ENCODE measurements around the gene PELI3.
A peak's percentile ranks its signal among the peaks of the same experiment; 100 is the strongest.
"Not testable (repeated sequence)": the region's sequence is repeated elsewhere in the genome, so short reads cannot be mapped to it uniquely, and the experiment has no call there.

PELI3 gene

GRCh38 chr11:66421492-66422205 is 45.1 kb upstream of the PELI3 start:
- DNase-seq (ENCODE audit: low spot score): peak; percentile 93
- TF ChIP-seq, protein P1, sequence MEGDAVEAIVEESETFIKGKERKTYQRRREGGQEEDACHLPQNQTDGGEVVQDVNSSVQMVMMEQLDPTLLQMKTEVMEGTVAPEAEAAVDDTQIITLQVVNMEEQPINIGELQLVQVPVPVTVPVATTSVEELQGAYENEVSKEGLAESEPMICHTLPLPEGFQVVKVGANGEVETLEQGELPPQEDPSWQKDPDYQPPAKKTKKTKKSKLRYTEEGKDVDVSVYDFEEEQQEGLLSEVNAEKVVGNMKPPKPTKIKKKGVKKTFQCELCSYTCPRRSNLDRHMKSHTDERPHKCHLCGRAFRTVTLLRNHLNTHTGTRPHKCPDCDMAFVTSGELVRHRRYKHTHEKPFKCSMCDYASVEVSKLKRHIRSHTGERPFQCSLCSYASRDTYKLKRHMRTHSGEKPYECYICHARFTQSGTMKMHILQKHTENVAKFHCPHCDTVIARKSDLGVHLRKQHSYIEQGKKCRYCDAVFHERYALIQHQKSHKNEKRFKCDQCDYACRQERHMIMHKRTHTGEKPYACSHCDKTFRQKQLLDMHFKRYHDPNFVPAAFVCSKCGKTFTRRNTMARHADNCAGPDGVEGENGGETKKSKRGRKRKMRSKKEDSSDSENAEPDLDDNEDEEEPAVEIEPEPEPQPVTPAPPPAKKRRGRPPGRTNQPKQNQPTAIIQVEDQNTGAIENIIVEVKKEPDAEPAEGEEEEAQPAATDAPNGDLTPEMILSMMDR (IDR thresholded peaks at IDR 0.05): no peak
- Histone ChIP-seq H3K4me3 (no peak overlapping the region), H3K27ac (peak overlapping the region in 1 of 2 donors; percentile 27)

DNA sequence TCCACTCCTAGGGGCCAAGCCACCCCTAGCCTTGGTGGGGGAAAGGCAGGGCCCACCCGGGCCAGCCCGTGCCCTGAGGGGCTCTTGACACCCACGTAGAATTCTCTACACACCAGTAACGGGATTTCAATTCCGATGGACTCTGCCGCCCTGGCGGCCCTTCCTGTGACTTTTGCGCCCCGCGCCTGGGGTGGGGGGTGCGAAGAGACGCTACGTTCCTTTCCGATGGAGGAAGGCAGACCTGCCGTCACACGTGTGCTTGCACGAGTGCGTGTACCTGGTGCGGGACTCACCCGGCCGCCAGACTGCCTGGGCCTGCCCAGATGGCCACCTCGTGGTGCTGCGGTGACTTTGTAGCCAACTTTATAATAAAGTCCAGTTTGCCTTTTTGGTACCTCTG is 40.4 kb upstream of the PELI3 start:
- DNase-seq (ENCODE audit: low spot score): no peak
- TF ChIP-seq, protein P1 (IDR thresholded peaks at IDR 0.05): no peak
- no peak overlapping the region for H3K27ac ChIP-seq
- no peak overlapping the region for H3K4me3 ChIP-seq

DNA sequence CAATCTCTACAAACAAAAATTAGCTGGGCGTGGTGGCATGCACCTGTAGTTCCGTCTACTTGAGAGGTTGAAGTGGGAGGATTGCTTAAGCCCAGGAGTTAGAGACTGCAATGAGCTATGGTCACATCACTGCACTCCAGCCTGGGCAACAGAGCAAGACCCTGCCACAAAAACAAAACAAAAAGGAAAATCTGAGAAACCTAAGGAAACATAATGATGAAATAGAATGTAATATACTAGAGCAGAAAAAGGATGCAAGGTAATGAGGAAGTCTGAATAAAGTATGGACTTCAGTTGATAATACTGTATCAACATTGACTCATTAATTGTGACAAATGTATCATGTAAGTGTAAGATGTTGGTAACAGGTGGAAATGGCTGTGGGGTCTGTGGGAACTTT is 37.8 kb upstream of the PELI3 start:
- H3K27ac ChIP-seq: no peak overlapping the region
- TF ChIP-seq, protein P1 (IDR thresholded peaks at IDR 0.05): no peak
- DNase-seq (ENCODE audit: low spot score): no peak
- H3K4me3 ChIP-seq: no peak overlapping the region

- no peak overlapping the region for H3K4me3 ChIP-seq
- DNase-seq (ENCODE audit: low spot score): peak; percentile 80
- no peak overlapping the region for H3K27ac ChIP-seq
- TF ChIP-seq, protein P1 (IDR thresholded peaks at IDR 0.05): peak; percentile 68
Measured at GRCh38 chr11:66429983-66430602, 36.6 kb upstream of the PELI3 start.

- not testable (repeated sequence) for H3K27ac ChIP-seq; H3K4me3 ChIP-seq; DNase-seq (ENCODE audit: low spot score)
Measured at GRCh38 chr11:66431287-66431686, 35.4 kb upstream of the PELI3 start.

- not testable (repeated sequence) for H3K4me3 ChIP-seq; DNase-seq (ENCODE audit: low spot score); H3K27ac ChIP-seq
Measured at GRCh38 chr11:66431871-66432329, 34.8 kb upstream of the PELI3 start.

DNA sequence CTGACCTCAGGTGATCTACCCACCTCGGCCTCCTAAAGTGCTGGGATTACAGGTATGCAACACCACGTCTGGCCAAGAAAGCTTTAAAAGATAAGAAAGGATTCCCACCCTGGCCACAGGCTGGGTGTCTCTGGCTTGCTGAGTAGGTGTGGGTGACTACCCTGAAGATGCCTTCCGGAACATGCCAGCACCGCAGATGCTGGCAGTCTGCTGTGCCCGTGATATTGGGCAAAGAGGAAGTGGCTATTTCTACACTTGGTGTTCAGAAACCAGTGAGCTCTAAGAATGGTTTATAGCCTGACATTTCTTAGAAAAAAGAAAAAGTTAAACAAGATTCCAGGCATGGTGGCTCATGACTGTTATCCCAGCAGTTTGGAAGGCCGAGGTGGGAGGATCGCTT is 34.1 kb upstream of the PELI3 start:
- DNase-seq (ENCODE audit: low spot score): no peak
- H3K27ac ChIP-seq: no peak overlapping the region
- TF ChIP-seq, protein P1 (IDR thresholded peaks at IDR 0.05): no peak
- no peak overlapping the region for H3K4me3 ChIP-seq

DNA sequence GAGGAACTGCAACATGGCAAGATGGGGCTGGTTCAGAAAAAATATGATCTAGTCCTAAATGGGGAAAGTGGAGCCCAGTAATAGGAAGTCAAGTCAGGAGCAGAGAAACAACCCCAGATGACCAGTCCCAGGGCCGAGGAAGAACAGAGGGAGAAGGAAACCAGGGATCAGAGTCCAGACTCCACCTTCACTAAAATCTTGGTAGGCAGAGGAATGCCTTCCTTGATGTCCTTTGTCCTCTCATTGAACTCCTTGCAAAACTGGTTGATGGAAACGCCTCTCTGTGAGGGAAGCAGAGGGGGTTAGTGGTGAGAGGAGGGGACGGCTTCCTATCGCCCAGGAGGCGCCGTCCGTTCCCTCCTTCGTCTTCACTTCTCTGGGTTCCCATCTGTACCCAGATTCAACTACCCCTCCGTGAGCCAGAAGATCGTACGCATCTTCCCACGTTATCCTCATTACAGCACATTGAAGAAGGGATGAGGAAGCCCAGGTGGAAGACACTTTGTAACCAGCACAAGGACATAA is 28.7 kb upstream of the PELI3 start:
- Histone ChIP-seq H3K4me3 (peak overlapping the region; percentile 80), H3K27ac (peak overlapping the region; percentile 76 to 80)
- TF ChIP-seq, protein P1 (IDR thresholded peaks at IDR 0.05): no peak
- DNase-seq (ENCODE audit: low spot score): no peak

Data from coronary artery (tissue), 2 donors.